ENCODE results near the gene PRRC1. TPM values are rescaled to one million over a fixed set of nuclear protein-coding genes. Genes with fewer than 3 reads are reported as not detected.
"Not testable (repeated sequence)": the region's sequence is repeated elsewhere in the genome, so short reads cannot be mapped to it uniquely, and the experiment has no call there.

The PRRC1 gene
- total RNA-seq, 1 donor from 2014 or later: 26.5 TPM

- intact Hi-C loops (cut with DNase I): no loop called here
- no peak for DNase-seq (ENCODE audit: low spot score)
Measured at GRCh38 chr5:127536687-127537086, 19.2 kb downstream of the PRRC1 start.

GRCh38 chr5:127540553-127540952 is 23.1 kb downstream of the PRRC1 start:
- intact Hi-C loops (cut with DNase I); DNase-seq (ENCODE audit: low spot score): not testable (repeated sequence)

GRCh38 chr5:127545249-127545648 is 27.8 kb downstream of the PRRC1 start:
- intact Hi-C loops (cut with DNase I); DNase-seq (ENCODE audit: low spot score): not testable (repeated sequence)

GRCh38 chr5:127549551-127549950 is 32.1 kb downstream of the PRRC1 start:
- intact Hi-C loops (cut with DNase I): no loop called here

GRCh38 chr5:127550652-127551409 is 33.4 kb downstream of the PRRC1 start:
- DNase-seq (ENCODE audit: low spot score): no peak
- intact Hi-C loops (cut with DNase I): no loop called here

More at GRCh38 chr5:127549551-127549950, 32.1 kb downstream of the PRRC1 start:
- DNase-seq (ENCODE audit: low spot score): no peak

- no peak for DNase-seq (ENCODE audit: low spot score)
- intact Hi-C loops (cut with DNase I): no loop called here
Measured at GRCh38 chr5:127551410-127552041, 34.1 kb downstream of the PRRC1 start.

GRCh38 chr5:127555826-127556225 is 38.4 kb downstream of the PRRC1 start:
- intact Hi-C loops (cut with DNase I): no loop called here
- no peak for DNase-seq (ENCODE audit: low spot score)

- intact Hi-C loops (cut with DNase I): no loop called here
- no peak for DNase-seq (ENCODE audit: low spot score)
Measured at GRCh38 chr5:127556609-127557334, 39.3 kb downstream of the PRRC1 start.

GRCh38 chr5:127558273-127558672 is 40.8 kb downstream of the PRRC1 start:
- intact Hi-C loops (cut with DNase I): no loop called here
- DNase-seq (ENCODE audit: low spot score): no peak

GRCh38 chr5:127561254-127561653 is 43.8 kb downstream of the PRRC1 start:
- intact Hi-C loops (cut with DNase I): loop anchor here (5.0 kb wide), 1 partner anchor 521 kb away; the partner anchor contains the start of gene SLC12A2
- DNase-seq (ENCODE audit: low spot score): no peak

GRCh38 chr5:127562252-127562651 is 44.8 kb downstream of the PRRC1 start:
- DNase-seq (ENCODE audit: low spot score): no peak
- intact Hi-C loops (cut with DNase I): loop anchor here (5.0 kb wide), 1 partner anchor 520 kb away; the partner anchor contains the start of gene SLC12A2

- no peak for DNase-seq (ENCODE audit: low spot score)
- intact Hi-C loops (cut with DNase I): loop anchor here (5.0 kb wide), 1 partner anchor 519 kb away; the partner anchor contains the start of gene SLC12A2
Measured at GRCh38 chr5:127563136-127563535, 45.7 kb downstream of the PRRC1 start.

- intact Hi-C loops (cut with DNase I): loop anchor here (1.0 to 5.0 kb wide), 2 partner anchors 518 to 637 kb away; partner anchors contain the start of gene SLC12A2
- DNase-seq (ENCODE audit: low spot score): no peak
Measured at GRCh38 chr5:127564002-127564769, 46.7 kb downstream of the PRRC1 start.

- intact Hi-C loops (cut with DNase I): no loop called here
- no peak for DNase-seq (ENCODE audit: low spot score)
Measured at GRCh38 chr5:127565586-127566270, 48.3 kb downstream of the PRRC1 start.

- DNase-seq (ENCODE audit: low spot score): no peak
- intact Hi-C loops (cut with DNase I): no loop called here
Measured at GRCh38 chr5:127567026-127567768, 49.8 kb downstream of the PRRC1 start.

GRCh38 chr5:127568166-127568565 is 50.7 kb downstream of the PRRC1 start:
- intact Hi-C loops (cut with DNase I): no loop called here
- DNase-seq (ENCODE audit: low spot score): no peak

- DNase-seq (ENCODE audit: low spot score); intact Hi-C loops (cut with DNase I): not testable (repeated sequence)
Measured at GRCh38 chr5:127569471-127569870, 52.0 kb downstream of the PRRC1 start.

Data from cardiac septum (tissue), 1 donor.